Nephron progenitor cell (in vitro differentiated cells): ENCODE measurements around the gene LAGE3.

ENCODE experiments used
- DNase-seq: peaks from one replicate; pipeline ENCODE4 v3.0.0; 2021
- H3K27ac Mint-ChIP-seq: 2 replicates; pipeline ENCODE4 v1.8.0; 2021; ENCODE audit warnings: mild to moderate bottlenecking, moderate library complexity, mixed read lengths
- H3K27me3 Mint-ChIP-seq: 2 replicates; pipeline ENCODE4 v1.8.0; 2021; ENCODE audit warnings: mild to moderate bottlenecking, low read depth, mixed read lengths; ENCODE audit not compliant: poor library complexity
- H3K36me3 Mint-ChIP-seq: 2 replicates; pipeline ENCODE4 v1.8.0; 2021; ENCODE audit warnings: low read depth, mixed read lengths
- H3K4me1 Mint-ChIP-seq: 2 replicates; pipeline ENCODE4 v1.8.0; 2021; ENCODE audit warnings: mixed read lengths
- H3K4me3 Mint-ChIP-seq: 2 replicates; pipeline ENCODE4 v1.8.0; 2021; ENCODE audit warnings: mild to moderate bottlenecking, moderate library complexity, mixed read lengths
- H3K9me3 Mint-ChIP-seq: 2 replicates; pipeline ENCODE4 v1.8.0; 2021; ENCODE audit warnings: mild to moderate bottlenecking, moderate library complexity, mixed read lengths
- TF ChIP-seq, protein P1 (sequence below): fragments of 200-600 bp; sonication (generic); IDR thresholded peaks from 2 replicates; pipeline ENCODE4 v1.5.0; 2021; ENCODE audit warnings: antibody characterized with exemption

LAGE3 gene

GRCh38 chrX:154511761-154512160, 32.7 kb upstream of the LAGE3 start:
- Mint-ChIP-seq H3K27ac (peak overlapping the region; percentile 39), H3K4me3 (no peak overlapping the region), H3K9me3 (peaks cover 56% of the 10 kb centered on the region)

GRCh38 chrX:154509455-154509854, 30.4 kb upstream of the LAGE3 start:
- no peak overlapping the region for H3K4me3 Mint-ChIP-seq
- no peak for DNase-seq
- H3K9me3 Mint-ChIP-seq, result peaks cover 58% of the 10 kb centered on the region
- H3K27ac Mint-ChIP-seq, result no peak overlapping the region
- H3K36me3 Mint-ChIP-seq, result peaks cover 36% of the 10 kb centered on the region
- TF ChIP-seq, protein P1, sequence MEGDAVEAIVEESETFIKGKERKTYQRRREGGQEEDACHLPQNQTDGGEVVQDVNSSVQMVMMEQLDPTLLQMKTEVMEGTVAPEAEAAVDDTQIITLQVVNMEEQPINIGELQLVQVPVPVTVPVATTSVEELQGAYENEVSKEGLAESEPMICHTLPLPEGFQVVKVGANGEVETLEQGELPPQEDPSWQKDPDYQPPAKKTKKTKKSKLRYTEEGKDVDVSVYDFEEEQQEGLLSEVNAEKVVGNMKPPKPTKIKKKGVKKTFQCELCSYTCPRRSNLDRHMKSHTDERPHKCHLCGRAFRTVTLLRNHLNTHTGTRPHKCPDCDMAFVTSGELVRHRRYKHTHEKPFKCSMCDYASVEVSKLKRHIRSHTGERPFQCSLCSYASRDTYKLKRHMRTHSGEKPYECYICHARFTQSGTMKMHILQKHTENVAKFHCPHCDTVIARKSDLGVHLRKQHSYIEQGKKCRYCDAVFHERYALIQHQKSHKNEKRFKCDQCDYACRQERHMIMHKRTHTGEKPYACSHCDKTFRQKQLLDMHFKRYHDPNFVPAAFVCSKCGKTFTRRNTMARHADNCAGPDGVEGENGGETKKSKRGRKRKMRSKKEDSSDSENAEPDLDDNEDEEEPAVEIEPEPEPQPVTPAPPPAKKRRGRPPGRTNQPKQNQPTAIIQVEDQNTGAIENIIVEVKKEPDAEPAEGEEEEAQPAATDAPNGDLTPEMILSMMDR, result no peak
- H3K27me3 Mint-ChIP-seq, result peaks cover 2% of the 10 kb centered on the region
- peaks cover 41% of the 10 kb centered on the region for H3K4me1 Mint-ChIP-seq

More at GRCh38 chrX:154511761-154512160, 32.7 kb upstream of the LAGE3 start:
- H3K36me3 Mint-ChIP-seq, result peaks cover 35% of the 10 kb centered on the region
- DNase-seq, result no peak
- TF ChIP-seq, protein P1, result no peak
- peaks cover 2% of the 10 kb centered on the region for H3K27me3 Mint-ChIP-seq
- H3K4me1 Mint-ChIP-seq, result peaks cover 43% of the 10 kb centered on the region

DNA sequence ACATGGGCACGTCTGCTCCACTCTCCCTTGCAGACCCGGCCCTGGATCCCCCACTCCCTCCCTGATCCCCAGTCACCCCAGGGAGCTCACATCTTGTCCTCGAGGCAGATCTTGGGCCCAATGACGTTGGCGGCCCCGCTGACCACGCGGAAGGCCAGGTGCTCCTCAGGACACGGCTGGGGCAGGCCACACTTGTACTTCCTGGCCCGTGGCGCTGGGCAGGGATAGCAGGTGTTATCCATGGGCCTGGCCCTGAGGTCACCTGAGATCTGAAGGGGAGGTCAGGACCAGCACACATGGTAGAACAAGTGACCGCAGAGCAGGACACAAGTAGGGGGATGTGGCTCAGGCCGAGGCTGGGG, 29.3 kb upstream of the LAGE3 start:
- no peak overlapping the region for H3K4me3 Mint-ChIP-seq
- TF ChIP-seq, protein P1, result no peak
- no peak for DNase-seq
- peaks cover 55% of the 10 kb centered on the region for H3K9me3 Mint-ChIP-seq
- H3K36me3 Mint-ChIP-seq, result peaks cover 28% of the 10 kb centered on the region
- peaks cover 2% of the 10 kb centered on the region for H3K27me3 Mint-ChIP-seq
- peak overlapping the region; percentile 29 for H3K27ac Mint-ChIP-seq
- peaks cover 32% of the 10 kb centered on the region for H3K4me1 Mint-ChIP-seq

DNA sequence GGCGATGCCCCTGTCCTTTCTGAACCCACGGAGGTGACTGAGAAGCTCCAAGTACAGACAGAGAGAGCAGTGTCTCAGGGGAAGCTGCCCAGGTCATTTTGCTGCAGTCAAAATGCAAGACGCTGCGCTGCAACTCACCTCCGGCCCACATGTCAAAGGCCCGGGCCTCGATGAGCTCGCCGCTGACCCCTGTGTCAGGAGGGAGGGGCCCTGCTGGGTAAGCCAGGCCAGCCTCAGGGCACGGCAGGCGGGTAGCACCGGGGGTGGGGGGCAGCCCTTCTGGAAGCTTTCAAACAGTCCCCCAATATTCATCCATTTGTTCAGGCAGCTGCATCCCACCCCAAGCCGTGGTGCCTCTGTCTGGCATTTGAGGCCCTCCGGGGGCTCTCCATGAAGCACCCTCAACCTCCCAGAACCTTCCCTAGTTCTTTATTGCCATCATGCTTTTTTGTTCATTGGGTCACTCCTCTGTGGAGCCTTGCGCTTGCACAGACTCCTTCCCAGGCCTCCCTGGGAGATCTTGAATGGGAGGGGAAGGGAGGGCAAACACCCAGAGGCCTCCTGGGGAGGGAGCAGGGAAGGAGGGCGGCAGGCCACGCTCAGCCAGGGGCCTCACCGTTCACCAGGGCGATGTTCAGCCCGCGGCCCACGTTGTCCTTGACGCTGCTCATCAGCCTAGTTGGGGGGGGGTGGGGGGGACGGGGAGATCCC, 28.7 kb upstream of the LAGE3 start:
- no peak overlapping the region for H3K4me3 Mint-ChIP-seq
- H3K4me1 Mint-ChIP-seq, result peaks cover 32% of the 10 kb centered on the region
- peaks cover 2% of the 10 kb centered on the region for H3K27me3 Mint-ChIP-seq
- DNase-seq, result no peak
- H3K27ac Mint-ChIP-seq, result no peak overlapping the region
- H3K9me3 Mint-ChIP-seq, result peaks cover 58% of the 10 kb centered on the region
- TF ChIP-seq, protein P1, result no peak
- H3K36me3 Mint-ChIP-seq, result peaks cover 28% of the 10 kb centered on the region

- H3K36me3 Mint-ChIP-seq, result peaks cover 28% of the 10 kb centered on the region
- peak overlapping the region; percentile 25 for H3K27ac Mint-ChIP-seq
- peaks cover 58% of the 10 kb centered on the region for H3K9me3 Mint-ChIP-seq
- H3K4me3 Mint-ChIP-seq, result no peak overlapping the region
- DNase-seq, result no peak
- H3K4me1 Mint-ChIP-seq, result peaks cover 30% of the 10 kb centered on the region
- TF ChIP-seq, protein P1, result no peak
- H3K27me3 Mint-ChIP-seq, result no peaks in the 10 kb centered on the region
Measured at GRCh38 chrX:154506483-154507332, 27.6 kb upstream of the LAGE3 start.
